ENCODE measurements around the gene DMRTA2.

The DMRTA2 gene

DNA sequence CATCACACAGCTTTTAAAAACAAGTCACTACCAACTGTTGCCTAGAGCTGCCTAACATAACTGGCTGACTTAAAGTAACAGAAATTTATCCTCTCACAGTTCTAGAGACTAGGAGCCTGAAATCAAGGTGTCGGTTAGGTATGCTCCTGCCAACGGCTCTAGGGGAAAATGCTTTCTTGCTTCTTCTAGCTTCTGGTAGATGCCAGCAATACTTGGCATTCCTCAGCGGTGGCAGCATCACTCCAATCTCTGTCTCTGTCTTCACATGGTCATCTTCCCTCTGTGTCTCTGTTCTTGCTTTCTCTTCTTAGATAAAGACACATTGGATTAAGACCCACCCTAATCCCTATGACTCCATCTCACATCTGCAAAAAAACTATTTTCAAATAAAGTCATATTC, 51.5 kb downstream of the DMRTA2 start:
- FAIRE-seq: no peak

DNA sequence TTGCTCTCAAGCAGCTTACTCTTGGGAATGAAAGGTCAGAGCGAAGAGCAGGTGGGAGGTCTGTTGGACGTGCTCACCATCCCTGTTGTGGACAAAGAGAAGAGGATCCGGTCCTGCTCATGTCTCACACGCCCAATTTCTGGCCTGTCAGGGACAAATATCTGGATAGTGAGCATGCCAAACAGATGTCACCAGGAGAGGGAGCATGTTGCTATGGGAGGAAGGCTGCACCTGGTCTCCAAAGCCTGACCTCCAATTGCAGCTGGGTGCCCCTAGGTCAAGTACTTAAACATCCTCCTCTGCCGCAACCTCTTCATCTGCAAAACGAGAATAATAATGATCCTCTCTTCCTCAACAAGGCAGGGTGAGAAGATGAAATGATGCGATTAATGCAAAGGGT, 53.4 kb downstream of the DMRTA2 start:
- FAIRE-seq: no peak

DNA sequence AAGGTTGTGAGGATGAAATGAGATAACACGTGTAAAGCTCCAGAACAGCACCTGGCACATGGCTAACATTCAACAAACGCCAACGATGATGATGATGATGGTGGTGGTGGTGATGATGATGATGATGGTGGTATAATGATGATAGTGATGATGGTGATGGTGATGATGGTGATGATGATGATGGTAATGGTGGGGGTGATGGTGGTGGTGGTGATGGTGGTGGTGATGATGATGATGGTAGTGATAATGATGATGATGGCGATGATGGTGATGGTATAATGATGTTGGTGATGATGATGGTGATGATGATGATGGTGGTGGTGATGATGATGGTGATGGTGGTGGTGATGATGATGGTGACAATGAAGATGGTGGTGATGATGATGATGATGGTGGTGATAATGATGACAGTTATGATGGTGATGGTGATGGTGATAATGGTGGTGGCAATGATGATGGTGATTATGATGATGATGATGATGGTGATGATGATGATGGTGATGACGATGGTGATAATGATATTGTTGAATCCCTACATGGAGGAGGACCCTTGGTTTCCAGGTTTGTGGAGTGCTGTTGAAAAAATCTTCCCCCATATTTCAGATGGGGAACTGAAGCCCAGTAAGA, 54.1 kb downstream of the DMRTA2 start:
- FAIRE-seq: no peak

DNA sequence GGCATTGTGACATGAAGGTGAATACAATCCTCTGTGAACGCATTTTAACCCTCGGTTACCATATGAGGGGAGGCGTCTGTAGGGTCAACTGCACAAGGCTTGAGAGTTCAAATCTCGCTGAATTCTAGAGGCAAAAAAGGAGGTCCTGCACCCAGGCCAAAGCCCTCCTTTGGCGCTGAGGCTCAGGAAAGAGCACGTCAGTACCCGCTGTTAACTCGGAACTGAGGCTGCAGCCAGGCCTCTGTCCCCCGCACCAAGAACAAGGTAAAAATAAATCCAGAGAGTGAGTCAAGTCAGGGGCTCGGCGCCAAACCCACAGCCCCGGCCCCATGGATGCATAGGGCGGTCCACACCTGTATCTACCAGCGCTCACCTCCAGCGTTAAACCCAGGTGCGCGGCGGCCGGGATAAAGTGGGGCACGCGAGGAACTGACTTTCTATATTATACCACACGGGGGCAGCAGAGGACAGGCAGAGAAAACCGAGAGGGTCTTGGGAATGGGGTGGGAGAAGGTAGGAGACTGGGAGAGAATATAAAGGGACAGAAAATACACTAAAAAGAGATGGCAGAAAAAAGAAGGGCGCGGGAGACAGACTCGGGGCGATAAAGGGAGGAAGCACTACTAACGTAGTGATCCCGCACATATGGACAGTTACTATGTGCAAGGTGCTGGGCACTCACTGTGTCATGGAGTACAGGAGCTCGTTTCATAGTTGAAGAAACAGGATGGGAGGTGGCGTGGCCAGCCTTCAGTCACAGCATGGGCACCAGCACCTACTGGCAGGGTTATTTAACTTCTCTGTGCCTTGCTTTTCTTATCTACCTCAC, 54.9 kb downstream of the DMRTA2 start:
- FAIRE-seq: no peak
